ENCODE measurements around the gene PCCA.

GRCh38 chr13:100493418-100493817 is 404.5 kb downstream of the PCCA start:
- TF ChIP-seq GATA3 (IDR thresholded peaks at IDR 0.05; ENCODE audit: low read depth, low read length) (no peak), GATA2 (IDR thresholded peaks at IDR 0.05; ENCODE audit: low read depth, low read length) (no peak)

All from SH-SY5Y (cell line).